Suprapubic skin (tissue), 4 donors: ENCODE data around the gene TNPO2. TPM values are rescaled to one million over a fixed set of nuclear protein-coding genes. Genes with fewer than 3 reads are reported as not detected.
"Not testable (repeated sequence)": the region's sequence is repeated elsewhere in the genome, so short reads cannot be mapped to it uniquely, and the experiment has no call there.

Experiments used
- DNase-seq, 2 donors: peaks; one replicate each; pipeline ENCODE4 v3.0.0-alpha.2; 2019; ENCODE audit warnings: low spot score in 2 of 2
- H3K27ac ChIP-seq: fragments of 200-600 bp; sonication (generic); one replicate; pipeline ENCODE4 v1.5.1; 2019
- H3K27me3 ChIP-seq: fragments of 200-600 bp; sonication (generic); one replicate; pipeline ENCODE4 v1.5.1; 2019
- H3K36me3 ChIP-seq: fragments of 200-600 bp; sonication (generic); one replicate; pipeline ENCODE4 v1.5.1; 2019
- H3K4me1 ChIP-seq: fragments of 200-600 bp; sonication (generic); one replicate; pipeline ENCODE4 v1.5.1; 2019
- H3K4me3 ChIP-seq: fragments of 200-600 bp; sonication (generic); one replicate; pipeline ENCODE4 v1.5.1; 2019; ENCODE audit warnings: mild to moderate bottlenecking
- H3K9me3 ChIP-seq: fragments of 200-600 bp; sonication (generic); one replicate; pipeline ENCODE4 v1.5.1; 2019
- EP300 ChIP-seq: sonication (generic); formaldehyde crosslinking; IDR thresholded peaks from one replicate; pipeline ENCODE4 v1.6.1; 2017; ENCODE audit warnings: antibody characterized with exemption
- POLR2A ChIP-seq, 2 donors: fragments of 450-650 bp; IDR thresholded peaks; one replicate each; pipeline ENCODE4 v1.6.1; 2017; ENCODE audit warnings: antibody characterized with exemption in 2 of 2, mild to moderate bottlenecking in 2 of 2, moderate library complexity in 2 of 2
- POLR2AphosphoS5 ChIP-seq, 3 donors: sonication (generic); formaldehyde crosslinking; IDR thresholded peaks; one replicate each; pipeline ENCODE4 v1.6.1; 2017; ENCODE audit warnings: antibody characterized with exemption in 3 of 3
- WGBS: methylation state at CpG from one replicate; pipeline ENCODE4 v1.1.5; 2018; 5-methylcytosine and 5-hydroxymethylcytosine counted together
- total RNA-seq, 4 donors: library from RNA; depleted of rRNA; stranded (reverse); fragments of >200 nt; gene quantifications; one replicate each; pipeline ENCODE4 v1.1.0, GENCODE V29; 2016
- TF ChIP-seq, protein P1 (sequence below), 2 donors: fragments of 200-600 bp in 1 of 2; fragments of 450-650 bp in 1 of 2; sonication (generic) in 1 of 2; IDR thresholded peaks; one replicate each; pipeline ENCODE4 v1.5.1; 2016 to 2019; ENCODE audit warnings: antibody characterized with exemption in 2 of 2, mild to moderate bottlenecking in 1 of 2, moderate library complexity in 1 of 2

The TNPO2 gene
- total RNA-seq, 4 donors from 2014 or later = 94.6 to 206 (median 110) TPM

- Histone ChIP-seq H3K4me1 (peaks cover 6% of the 10 kb centered on the region), H3K36me3 (peaks cover 76% of the 10 kb centered on the region), H3K9me3 (no peaks in the 10 kb centered on the region), H3K27ac (no peak overlapping the region), H3K4me3 (no peak overlapping the region), H3K27me3 (no peaks in the 10 kb centered on the region)
- TF ChIP-seq POLR2AphosphoS5 (IDR thresholded peaks at IDR 0.05) = no peak
- no peak for TF ChIP-seq EP300
- TF ChIP-seq POLR2A (IDR thresholded peaks at IDR 0.05) = no peak
- TF ChIP-seq, protein P1, sequence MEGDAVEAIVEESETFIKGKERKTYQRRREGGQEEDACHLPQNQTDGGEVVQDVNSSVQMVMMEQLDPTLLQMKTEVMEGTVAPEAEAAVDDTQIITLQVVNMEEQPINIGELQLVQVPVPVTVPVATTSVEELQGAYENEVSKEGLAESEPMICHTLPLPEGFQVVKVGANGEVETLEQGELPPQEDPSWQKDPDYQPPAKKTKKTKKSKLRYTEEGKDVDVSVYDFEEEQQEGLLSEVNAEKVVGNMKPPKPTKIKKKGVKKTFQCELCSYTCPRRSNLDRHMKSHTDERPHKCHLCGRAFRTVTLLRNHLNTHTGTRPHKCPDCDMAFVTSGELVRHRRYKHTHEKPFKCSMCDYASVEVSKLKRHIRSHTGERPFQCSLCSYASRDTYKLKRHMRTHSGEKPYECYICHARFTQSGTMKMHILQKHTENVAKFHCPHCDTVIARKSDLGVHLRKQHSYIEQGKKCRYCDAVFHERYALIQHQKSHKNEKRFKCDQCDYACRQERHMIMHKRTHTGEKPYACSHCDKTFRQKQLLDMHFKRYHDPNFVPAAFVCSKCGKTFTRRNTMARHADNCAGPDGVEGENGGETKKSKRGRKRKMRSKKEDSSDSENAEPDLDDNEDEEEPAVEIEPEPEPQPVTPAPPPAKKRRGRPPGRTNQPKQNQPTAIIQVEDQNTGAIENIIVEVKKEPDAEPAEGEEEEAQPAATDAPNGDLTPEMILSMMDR (IDR thresholded peaks at IDR 0.05) = no peak
- peak in 1 of 2 donors; percentile 61 for DNase-seq
- WGBS = 84% methylated on average over 22 of the region's 33 CpGs
Measured at GRCh38 chr19:12701596-12702282, 22.0 kb downstream of the TNPO2 start.

DNA sequence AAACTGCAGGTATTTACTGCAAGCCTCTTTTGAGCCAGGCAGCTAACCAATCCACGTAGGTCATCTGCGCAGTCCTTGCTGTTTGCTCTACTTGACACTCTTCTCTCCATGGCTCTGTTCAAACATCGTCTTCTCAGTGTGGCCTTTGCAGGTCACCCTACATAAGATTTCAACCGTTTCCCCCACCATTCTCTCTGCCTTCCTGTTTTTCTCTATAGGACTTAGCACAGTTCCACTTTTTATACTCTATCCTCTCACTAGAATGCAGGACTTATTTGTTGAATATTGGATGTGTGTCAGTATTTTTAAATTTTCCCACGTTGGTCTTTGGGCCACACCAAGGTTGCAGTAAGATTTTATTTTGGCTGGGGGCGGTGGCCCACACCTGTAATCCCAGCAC is 25.6 kb downstream of the TNPO2 start:
- no peaks in the 10 kb centered on the region for H3K9me3 ChIP-seq
- peaks cover 40% of the 10 kb centered on the region for H3K36me3 ChIP-seq
- TF ChIP-seq POLR2A (IDR thresholded peaks at IDR 0.05) (no peak), POLR2AphosphoS5 (IDR thresholded peaks at IDR 0.05) (no peak), EP300 (no peak)
- TF ChIP-seq, protein P1 (IDR thresholded peaks at IDR 0.05) = no peak
- H3K4me3 ChIP-seq = no peak overlapping the region
- H3K4me1 ChIP-seq = peaks cover 22% of the 10 kb centered on the region
- 83% methylated on average over 6 of the region's 6 CpGs for WGBS
- H3K27ac ChIP-seq = no peak overlapping the region
- no peak for DNase-seq
- no peaks in the 10 kb centered on the region for H3K27me3 ChIP-seq

- H3K4me1 ChIP-seq = peaks cover 22% of the 10 kb centered on the region
- DNase-seq, H3K9me3 ChIP-seq, H3K27me3 ChIP-seq, H3K27ac ChIP-seq: not testable (repeated sequence)
- H3K4me3 ChIP-seq = peak overlapping the region; percentile 81
- 95% methylated on average over 22 of the region's 22 CpGs for WGBS
- peaks cover 33% of the 10 kb centered on the region for H3K36me3 ChIP-seq
Measured at GRCh38 chr19:12697425-12697824, 26.3 kb downstream of the TNPO2 start.

DNA sequence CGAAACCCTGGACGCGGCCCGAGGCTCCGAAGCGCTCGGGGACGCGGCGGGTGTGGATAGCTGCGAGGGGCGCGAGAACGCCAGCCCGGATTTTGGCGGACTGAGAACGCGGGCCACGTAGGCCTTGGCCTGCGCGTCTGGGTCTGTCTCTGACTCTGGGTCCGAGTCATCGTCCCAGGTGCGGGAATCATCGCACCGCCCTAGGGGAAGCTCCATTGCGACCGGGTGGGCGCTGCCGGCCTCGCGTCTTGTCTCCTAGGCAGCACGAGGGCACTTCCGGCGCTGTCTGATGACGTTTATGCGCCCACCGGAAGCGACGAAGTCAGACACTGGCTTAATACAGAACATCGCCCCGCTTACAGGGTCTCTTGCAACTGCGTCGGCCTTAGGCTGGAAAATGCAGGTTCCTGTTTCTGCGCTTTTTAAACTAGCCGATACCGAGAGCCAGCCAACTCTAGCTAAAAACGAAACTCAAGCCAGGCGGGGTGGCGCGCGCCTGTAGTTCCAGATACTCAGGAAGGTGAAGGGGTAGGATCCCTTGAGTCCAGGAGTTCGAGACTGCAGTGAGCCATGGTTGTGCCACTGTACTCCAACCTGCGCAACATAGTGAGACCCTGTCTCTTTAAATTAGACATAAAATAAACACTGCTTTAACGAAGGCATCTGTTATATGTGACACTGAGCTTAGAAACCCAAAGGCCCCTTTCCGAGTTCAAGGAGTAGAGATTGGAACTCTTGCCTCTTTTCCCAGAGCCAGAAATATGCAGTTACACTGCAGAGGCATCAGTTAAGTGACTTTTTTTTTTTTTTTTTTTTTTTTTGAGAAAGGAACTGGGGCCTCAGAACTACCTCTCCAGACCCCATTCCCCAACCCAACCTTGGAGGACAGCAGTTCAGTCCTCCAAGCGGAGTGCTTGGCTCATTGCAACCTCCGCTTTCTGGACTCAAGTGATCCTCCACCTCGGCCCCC is 27.1 kb downstream of the TNPO2 start, which contains the start of gene FBXW9:
FBXW9 (minus strand) TSS at position 266 of the 970 bp plus-strand sequence; CDS start at position 216, 50 bp downstream.
- H3K36me3 ChIP-seq = peaks cover 26% of the 10 kb centered on the region
- TF ChIP-seq, protein P1 (IDR thresholded peaks at IDR 0.05) = no peak
- TF ChIP-seq POLR2A (IDR thresholded peaks at IDR 0.05) = peak in 1 of 2 donors; percentile 33
- peak; percentile 35 to 95 (median 94) for TF ChIP-seq POLR2AphosphoS5 (IDR thresholded peaks at IDR 0.05)
- no peaks in the 10 kb centered on the region for H3K9me3 ChIP-seq
- H3K4me3 ChIP-seq = peak within 1 kb of the TSS; percentile 81
- peak; percentile 98 to 99 for DNase-seq
- peaks cover 22% of the 10 kb centered on the region for H3K4me1 ChIP-seq
- H3K27me3 ChIP-seq = no peaks in the 10 kb centered on the region
- WGBS = 29% methylated on average over 12 of the region's 59 CpGs
- peak within 1 kb of the TSS; percentile 82 for H3K27ac ChIP-seq

- peak overlapping the region; percentile 82 for H3K27ac ChIP-seq
- no peak for DNase-seq
Measured at GRCh38 chr19:12695997-12696365, 27.8 kb downstream of the TNPO2 start.

More at GRCh38 chr19:12695997-12696365, 27.8 kb downstream of the TNPO2 start:
- TF ChIP-seq, protein P1 (IDR thresholded peaks at IDR 0.05) = no peak
- no peak for TF ChIP-seq POLR2AphosphoS5 (IDR thresholded peaks at IDR 0.05)
- TF ChIP-seq EP300 = no peak
- TF ChIP-seq POLR2A (IDR thresholded peaks at IDR 0.05) = no peak
- H3K4me1 ChIP-seq = peaks cover 22% of the 10 kb centered on the region
- no peaks in the 10 kb centered on the region for H3K9me3 ChIP-seq
- 4% methylated on average over 5 of the region's 36 CpGs for WGBS
- peak overlapping the region; percentile 81 for H3K4me3 ChIP-seq
- peaks cover 23% of the 10 kb centered on the region for H3K36me3 ChIP-seq
- no peaks in the 10 kb centered on the region for H3K27me3 ChIP-seq
